DOHH2 (cell line): ENCODE measurements around the gene SCTR.

Source experiments
- CTCF ChIP-seq: fragments of 200-600 bp; sonication (generic); IDR thresholded peaks from one replicate; pipeline ENCODE4 v1.5.1; 2014; ENCODE audit warnings: antibody characterized with exemption, mild to moderate bottlenecking, low read depth, low read length; ENCODE audit not compliant: poor library complexity, severe bottlenecking
- EZH2phosphoT487 ChIP-seq: fragments of 200-600 bp; sonication (generic); IDR thresholded peaks from 2 replicates; pipeline ENCODE4 v1.6.1; 2017; ENCODE audit warnings: borderline replicate concordance, mild to moderate bottlenecking, antibody characterized with exemption, low read length, moderate library complexity, mixed read lengths

DNA sequence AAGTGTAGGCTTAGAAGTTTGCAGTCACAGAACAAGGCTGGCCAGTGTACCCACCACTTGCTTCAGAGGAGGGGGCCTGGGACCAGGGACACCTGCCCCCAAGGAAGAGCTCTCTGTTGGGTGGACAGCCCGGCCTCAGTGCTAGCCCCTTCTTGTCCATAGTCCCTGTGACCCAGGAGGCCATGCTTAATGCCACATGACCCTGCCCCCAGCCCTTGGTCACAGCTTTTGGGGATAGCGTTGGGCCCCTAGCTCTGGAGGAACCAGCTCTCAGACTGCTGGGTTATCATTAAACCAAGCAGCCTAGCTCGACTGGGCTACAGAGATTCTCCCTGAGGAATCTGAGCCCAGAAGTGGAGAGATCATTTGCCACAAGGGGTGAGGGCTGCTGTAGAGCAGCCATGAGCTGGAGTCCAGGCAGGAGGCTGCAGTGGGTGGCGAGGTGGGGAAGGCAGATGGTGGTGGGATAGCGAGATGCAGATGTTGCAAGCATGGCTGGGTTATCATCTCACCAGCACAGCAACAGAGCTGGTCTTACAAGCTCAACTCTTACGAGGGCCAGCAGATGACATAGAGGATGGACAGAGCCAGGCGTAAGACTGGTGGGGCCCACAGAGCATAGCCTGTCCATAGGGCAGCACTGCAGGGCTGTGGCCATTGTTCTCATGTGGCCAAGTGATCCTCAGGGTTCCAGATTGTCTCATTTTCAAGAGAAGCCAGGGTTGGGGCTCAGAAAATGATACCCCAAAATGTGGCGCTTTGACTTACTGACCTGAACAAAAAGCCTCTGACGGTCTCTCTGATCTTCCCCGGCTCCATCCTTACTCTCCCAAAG is 99.8 kb downstream of the SCTR start:
- TF ChIP-seq CTCF: no peak
- no peak for TF ChIP-seq EZH2phosphoT487
